ENCODE data around the gene ZNF583. TPM values are rescaled to one million over a fixed set of nuclear protein-coding genes. Genes with fewer than 3 reads are reported as not detected.

Gene ZNF583
- total and polyA plus RNA-seq, 2 of the 8 experiments (the other 6 are each of a cell fraction or from before 2014, with no cell fraction given): 0.48 to 2.8 TPM

DNA sequence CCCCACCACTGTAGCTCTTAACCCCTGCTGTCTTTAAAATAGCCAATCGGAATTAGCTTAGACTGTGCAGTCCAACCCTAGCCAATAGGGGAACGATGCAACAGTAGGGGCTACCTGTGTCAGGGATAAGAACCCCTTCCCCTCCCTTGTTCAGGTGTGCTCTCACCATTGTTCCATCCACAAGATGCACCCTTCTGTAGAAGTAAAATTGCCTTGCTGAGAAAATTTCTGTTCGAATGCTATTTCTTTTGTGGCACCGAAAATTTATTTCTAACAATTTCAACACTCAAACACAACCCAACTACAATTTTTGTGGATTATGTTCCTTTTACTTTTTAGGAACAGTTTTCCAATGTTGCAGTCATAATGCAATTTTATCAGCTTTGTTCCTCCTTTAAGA, 3.6 kb upstream of the ZNF583 start:
- H4K91ac ChIP-seq (replicated peaks; ENCODE audit: insufficient read length, low read length): no peak overlapping the region
- H4K5ac ChIP-seq (ENCODE audit: insufficient read length, low read depth, low read length): no peak overlapping the region
- ChIA-PET CTCF (ENCODE audit: partially characterized antibody) (interaction anchor here (0.7 to 1.7 kb wide), 3 partner anchors 66 to 148 kb away, joined by 3 read pairs; no protein-coding TSS in a partner anchor), POLR2A (ENCODE audit: partially characterized antibody) (interaction anchor here (1.6 to 2.0 kb wide), 2 partner anchors 9 to 31 kb away, joined by 6 to 7 read pairs; no protein-coding TSS in a partner anchor)
- no peak overlapping the region for H2BK120ac ChIP-seq (replicated peaks; ENCODE audit: low read depth, low read length)
- 92% methylated on average over 4 of the region's 4 CpGs; no CpG with 5 or more reads in 1 of the 2 experiments for WGBS, 2 experiments (ENCODE audit: extremely low coverage in 1 of 2, insufficient coverage in 1 of 2, insufficient read length in 1 of 2, insufficient replicate concordance in 2 of 2, low coverage in 1 of 2, low lambda C conversion rate in 2 of 2, missing lambda C conversion rate in 1 of 2)
- H3K4me3 ChIP-seq (ENCODE audit: extremely low read depth in 1 of 4, insufficient read depth in 2 of 4, low read depth in 3 of 4, low read length in 4 of 4): no peak overlapping the region
- no peaks in the 10 kb centered on the region for H4K20me1 ChIP-seq (replicated peaks in 1 of 2; ENCODE audit: control insufficient read depth in 1 of 2, insufficient read depth in 2 of 2, low read length in 2 of 2)
- peaks cover 10% of the 10 kb centered on the region for H3K79me1 ChIP-seq (ENCODE audit: low read depth, low read length)
- no peak overlapping the region for H2BK15ac ChIP-seq (ENCODE audit: low read length)
- no peak overlapping the region for H3K4ac ChIP-seq (replicated peaks; ENCODE audit: insufficient read length, low read depth, low read length)
- peaks cover 0 to 6% (median 4%) of the 10 kb centered on the region in 4 experiments; a peak in 4 of 7 replicates for H3K4me1 ChIP-seq (replicated peaks in 1 of 4; ENCODE audit: control insufficient read depth in 3 of 4, insufficient read depth in 4 of 4, low read length in 3 of 4)
- peaks cover 8% of the 10 kb centered on the region for H3K23me2 ChIP-seq (ENCODE audit: low read depth, low read length)
- no peak overlapping the region for H2AK5ac ChIP-seq (ENCODE audit: low read depth, low read length)
- FAIRE-seq (no peak), DNase-seq (ENCODE audit: low read depth in 1 of 2, low spot score in 2 of 2) (no peak)
- H3K56ac ChIP-seq (replicated peaks; ENCODE audit: insufficient read length, low read depth, low read length): no peak overlapping the region
- H3K36me3 ChIP-seq (ENCODE audit: control insufficient read depth in 2 of 4, insufficient read depth in 4 of 4, low read length in 3 of 4): peaks cover 2 to 9% (median 4%) of the 10 kb centered on the region in 4 experiments; a peak in 3 of 8 replicates
- H3K4me2 ChIP-seq (ENCODE audit: insufficient read depth in 1 of 2, low read depth in 2 of 2, low read length in 2 of 2): no peak overlapping the region
- H2BK5ac ChIP-seq (ENCODE audit: low read depth, low read length): no peak overlapping the region
- H2BK12ac ChIP-seq (ENCODE audit: low read depth, low read length): no peak overlapping the region
- no peak overlapping the region for H2AFZ ChIP-seq (ENCODE audit: low read length)
- H3K9me3 ChIP-seq (ENCODE audit: insufficient read depth in 2 of 2, low read depth in 1 of 2, low read length in 1 of 2): no peaks in the 10 kb centered on the region
- H3K27ac ChIP-seq (ENCODE audit: low read depth, low read length): no peak overlapping the region
- no peak overlapping the region for H3K9ac ChIP-seq (replicated peaks in 1 of 4; ENCODE audit: extremely low read depth in 1 of 4, low read depth in 3 of 4, low read length in 3 of 4)
- H3K14ac ChIP-seq (ENCODE audit: insufficient read length): no peak overlapping the region
- H3K23ac ChIP-seq (ENCODE audit: insufficient read length): no peak overlapping the region
- no peak for TF ChIP-seq BRCA1 (IDR thresholded peaks at IDR 0.05; ENCODE audit: low read depth, low read length)
- no peak for TF ChIP-seq CHD1 (IDR thresholded peaks at IDR 0.05; ENCODE audit: low read depth, low read length)
- TF ChIP-seq GABPA (IDR thresholded peaks at IDR 0.05; ENCODE audit: borderline replicate concordance, insufficient read depth, low read length): no peak
- no peak for TF ChIP-seq NRF1 (IDR thresholded peaks at IDR 0.05; ENCODE audit: low read depth, low read length)
- TF ChIP-seq, protein P1, sequence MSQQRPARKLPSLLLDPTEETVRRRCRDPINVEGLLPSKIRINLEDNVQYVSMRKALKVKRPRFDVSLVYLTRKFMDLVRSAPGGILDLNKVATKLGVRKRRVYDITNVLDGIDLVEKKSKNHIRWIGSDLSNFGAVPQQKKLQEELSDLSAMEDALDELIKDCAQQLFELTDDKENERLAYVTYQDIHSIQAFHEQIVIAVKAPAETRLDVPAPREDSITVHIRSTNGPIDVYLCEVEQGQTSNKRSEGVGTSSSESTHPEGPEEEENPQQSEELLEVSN (IDR thresholded peaks at IDR 0.05): no peak
- no peak for TF ChIP-seq SAP30 (IDR thresholded peaks at IDR 0.05; ENCODE audit: insufficient read depth, insufficient replicate concordance, low read length)
- no peak for TF ChIP-seq RBBP5 (IDR thresholded peaks at IDR 0.05; ENCODE audit: borderline replicate concordance, low read depth, low read length)
- no peak for TF ChIP-seq POU5F1 (IDR thresholded peaks at IDR 0.05; ENCODE audit: low read depth, low read length)
- TF ChIP-seq, protein P2, sequence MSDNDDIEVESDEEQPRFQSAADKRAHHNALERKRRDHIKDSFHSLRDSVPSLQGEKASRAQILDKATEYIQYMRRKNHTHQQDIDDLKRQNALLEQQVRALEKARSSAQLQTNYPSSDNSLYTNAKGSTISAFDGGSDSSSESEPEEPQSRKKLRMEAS (IDR thresholded peaks at IDR 0.05): no peak
- H4K8ac ChIP-seq (ENCODE audit: extremely low read depth, insufficient read depth, low read length): no peak overlapping the region
- H2BK20ac ChIP-seq (ENCODE audit: low read length): no peak overlapping the region
- no peak overlapping the region for H3K18ac ChIP-seq (ENCODE audit: extremely low read depth, low read length)
- no peaks in the 10 kb centered on the region for H3K27me3 ChIP-seq (replicated peaks in 1 of 4; ENCODE audit: control insufficient read depth in 3 of 4, extremely low read depth in 1 of 4, insufficient read depth in 3 of 4, low read length in 3 of 4)
- 0 out of 4 replicates have a peak, but pooled peaks cover 0 to 2% of the 10 kb centered on the region in 2 experiments for H3K79me2 ChIP-seq (ENCODE audit: control insufficient read depth in 1 of 2, insufficient read depth in 2 of 2, low read length in 2 of 2)

Measured in H1 (cell line).